PFSK-1 (cell line): Measurements from ENCODE around the gene ADAM20.

Experiments used
- FOXP2 ChIP-seq: optimal IDR thresholded peaks from 2 replicates; pipeline ENCODE3; 2011; ENCODE audit warnings: borderline replicate concordance, control low read depth, inconsistent platforms; ENCODE audit not compliant: insufficient read depth; ENCODE audit errors: extremely low read length, extremely low read depth
- POLR2AphosphoS5 ChIP-seq: IDR thresholded peaks from 2 replicates; pipeline ENCODE4 v1.6.1; 2012; ENCODE audit warnings: low read depth, mild to moderate bottlenecking, control low read depth, low read length, moderate library complexity
- SIN3A ChIP-seq: IDR thresholded peaks from 2 replicates; pipeline ENCODE4 v1.6.1; 2012; ENCODE audit warnings: mild to moderate bottlenecking, low read length, moderate library complexity, borderline replicate concordance; ENCODE audit not compliant: insufficient read depth
- TAF1 ChIP-seq: IDR thresholded peaks from 2 replicates; pipeline ENCODE4 v1.6.1; 2012; ENCODE audit warnings: low read length, control low read depth, borderline replicate concordance; ENCODE audit not compliant: insufficient read depth
- TF ChIP-seq, protein P1 (sequence below), 2 experiments: IDR thresholded peaks; 2 replicates each; pipeline versions ENCODE4 v1.6.1 to v1.8.0; 2011 to 2012; ENCODE audit warnings: low read depth in 2 of 2, low read length in 2 of 2, control low read depth in 1 of 2, inconsistent platforms in 1 of 2, mild to moderate bottlenecking in 1 of 2, moderate library complexity in 1 of 2; ENCODE audit not compliant: insufficient read depth in 1 of 2

Gene ADAM20

GRCh38 chr14:70563869-70564268, 29.1 kb upstream of the ADAM20 start:
- TF ChIP-seq POLR2AphosphoS5 (no peak), SIN3A (no peak)
- TF ChIP-seq, protein P1, sequence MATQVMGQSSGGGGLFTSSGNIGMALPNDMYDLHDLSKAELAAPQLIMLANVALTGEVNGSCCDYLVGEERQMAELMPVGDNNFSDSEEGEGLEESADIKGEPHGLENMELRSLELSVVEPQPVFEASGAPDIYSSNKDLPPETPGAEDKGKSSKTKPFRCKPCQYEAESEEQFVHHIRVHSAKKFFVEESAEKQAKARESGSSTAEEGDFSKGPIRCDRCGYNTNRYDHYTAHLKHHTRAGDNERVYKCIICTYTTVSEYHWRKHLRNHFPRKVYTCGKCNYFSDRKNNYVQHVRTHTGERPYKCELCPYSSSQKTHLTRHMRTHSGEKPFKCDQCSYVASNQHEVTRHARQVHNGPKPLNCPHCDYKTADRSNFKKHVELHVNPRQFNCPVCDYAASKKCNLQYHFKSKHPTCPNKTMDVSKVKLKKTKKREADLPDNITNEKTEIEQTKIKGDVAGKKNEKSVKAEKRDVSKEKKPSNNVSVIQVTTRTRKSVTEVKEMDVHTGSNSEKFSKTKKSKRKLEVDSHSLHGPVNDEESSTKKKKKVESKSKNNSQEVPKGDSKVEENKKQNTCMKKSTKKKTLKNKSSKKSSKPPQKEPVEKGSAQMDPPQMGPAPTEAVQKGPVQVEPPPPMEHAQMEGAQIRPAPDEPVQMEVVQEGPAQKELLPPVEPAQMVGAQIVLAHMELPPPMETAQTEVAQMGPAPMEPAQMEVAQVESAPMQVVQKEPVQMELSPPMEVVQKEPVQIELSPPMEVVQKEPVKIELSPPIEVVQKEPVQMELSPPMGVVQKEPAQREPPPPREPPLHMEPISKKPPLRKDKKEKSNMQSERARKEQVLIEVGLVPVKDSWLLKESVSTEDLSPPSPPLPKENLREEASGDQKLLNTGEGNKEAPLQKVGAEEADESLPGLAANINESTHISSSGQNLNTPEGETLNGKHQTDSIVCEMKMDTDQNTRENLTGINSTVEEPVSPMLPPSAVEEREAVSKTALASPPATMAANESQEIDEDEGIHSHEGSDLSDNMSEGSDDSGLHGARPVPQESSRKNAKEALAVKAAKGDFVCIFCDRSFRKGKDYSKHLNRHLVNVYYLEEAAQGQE (IDR thresholded peaks at IDR 0.05; ENCODE audit: insufficient read depth in 1 of 2, low read depth in 2 of 2, low read length in 2 of 2) = no peak

GRCh38 chr14:70563417-70563816, 28.6 kb upstream of the ADAM20 start:
- no peak for TF ChIP-seq TAF1
- TF ChIP-seq POLR2AphosphoS5 = no peak
- TF ChIP-seq, protein P1 (IDR thresholded peaks at IDR 0.05; ENCODE audit: insufficient read depth in 1 of 2, low read depth in 2 of 2, low read length in 2 of 2) = no peak
- no peak for TF ChIP-seq SIN3A
- TF ChIP-seq FOXP2 = no peak

DNA sequence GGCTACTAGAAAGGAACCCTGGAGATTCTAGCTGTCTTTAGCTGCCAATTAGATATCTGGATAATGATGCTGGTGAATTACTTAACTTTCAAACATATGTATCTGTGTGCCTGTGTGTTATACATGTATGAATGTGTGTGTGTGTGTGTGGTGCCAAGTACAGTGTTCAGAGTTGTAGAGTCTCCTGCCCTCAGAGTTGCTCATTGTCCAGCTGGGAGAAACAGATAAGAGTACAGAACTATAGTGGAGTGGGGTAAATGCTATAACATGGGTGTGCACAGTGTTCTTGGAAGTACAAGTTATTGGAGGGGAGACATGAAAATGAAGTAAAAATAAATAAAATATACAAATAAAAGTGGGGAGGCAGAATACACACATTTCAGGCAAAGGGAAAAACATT, 23.6 kb upstream of the ADAM20 start:
- no peak for TF ChIP-seq TAF1
- TF ChIP-seq, protein P1 (IDR thresholded peaks at IDR 0.05; ENCODE audit: insufficient read depth in 1 of 2, low read depth in 2 of 2, low read length in 2 of 2) = no peak
- TF ChIP-seq FOXP2 = no peak
- TF ChIP-seq POLR2AphosphoS5 = no peak
- no peak for TF ChIP-seq SIN3A

- TF ChIP-seq SIN3A (no peak), POLR2AphosphoS5 (no peak)
- TF ChIP-seq, protein P1 (IDR thresholded peaks at IDR 0.05; ENCODE audit: insufficient read depth in 1 of 2, low read depth in 2 of 2, low read length in 2 of 2) = no peak
Observed at GRCh38 chr14:70555890-70556289, 21.1 kb upstream of the ADAM20 start.

DNA sequence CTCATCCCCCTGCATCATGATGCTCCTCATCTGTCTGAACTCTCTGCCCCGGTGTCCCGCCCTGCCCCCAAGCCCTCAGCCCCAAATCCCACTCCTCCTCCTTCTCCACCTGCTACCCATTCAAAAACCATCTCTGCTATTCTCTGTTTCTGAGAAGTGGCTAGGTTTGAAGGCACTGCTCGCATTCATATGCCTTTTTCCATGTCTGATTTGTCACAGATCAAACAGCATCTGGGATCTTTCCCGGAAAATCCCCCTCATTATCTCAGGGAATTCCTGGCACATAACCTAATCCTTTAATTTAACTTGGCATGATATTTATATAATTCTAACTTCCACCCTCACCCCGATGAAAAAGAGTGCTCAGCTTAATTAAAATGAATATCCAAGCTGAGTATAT, 3.3 kb upstream of the ADAM20 start:
- TF ChIP-seq, protein P1 (IDR thresholded peaks at IDR 0.05; ENCODE audit: insufficient read depth in 1 of 2, low read depth in 2 of 2, low read length in 2 of 2) = no peak
- TF ChIP-seq SIN3A (no peak), POLR2AphosphoS5 (no peak), TAF1 (no peak), FOXP2 (no peak)
